ENCODE data around the gene EBP. TPM values are rescaled to one million over a fixed set of nuclear protein-coding genes. Genes with fewer than 3 reads are reported as not detected.

The EBP gene
- total RNA-seq, 1 donor from 2014 or later, result 40.2 TPM

DNA sequence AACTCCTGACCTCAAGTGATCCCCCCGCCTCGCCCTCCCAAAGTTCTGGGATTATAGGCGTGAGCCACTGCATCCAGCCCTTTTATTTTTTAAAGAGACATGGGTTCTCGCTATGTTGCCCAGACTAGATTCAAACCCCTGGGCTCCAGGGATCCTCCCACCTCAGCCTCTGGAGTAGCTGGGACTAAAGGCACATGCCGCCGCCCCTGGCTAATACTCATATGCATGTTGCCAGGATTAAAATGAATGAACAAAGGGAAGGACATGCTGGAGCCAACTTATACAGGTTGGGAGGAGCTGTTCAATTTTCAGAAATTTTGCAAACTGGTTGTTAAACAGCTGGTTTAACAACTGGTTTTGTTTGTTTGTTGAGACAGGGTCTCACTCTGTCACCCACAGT, 47.0 kb upstream of the EBP start:
- H3K4me3 ChIP-seq (ENCODE audit: low read depth, low read length), result no peak overlapping the region

DNA sequence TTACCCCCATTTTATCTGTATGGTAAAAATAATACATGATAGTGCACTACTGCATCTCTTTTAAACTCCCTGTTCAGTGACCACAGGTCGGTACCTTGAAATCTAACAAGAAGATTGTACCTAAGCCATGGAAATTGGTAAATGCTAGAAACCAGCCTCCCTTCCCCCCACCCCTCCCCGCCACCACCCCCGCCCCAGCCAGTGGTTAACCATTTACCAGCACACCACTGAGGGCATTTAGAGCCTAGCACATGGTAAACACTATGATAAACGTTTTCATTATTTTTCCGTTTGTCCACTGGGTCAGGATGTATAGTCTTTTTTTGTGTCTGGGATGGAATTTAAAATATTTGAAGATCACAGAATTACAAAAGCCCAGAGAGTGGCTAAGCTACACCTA, 46.3 kb upstream of the EBP start:
- TF ChIP-seq, protein P1, sequence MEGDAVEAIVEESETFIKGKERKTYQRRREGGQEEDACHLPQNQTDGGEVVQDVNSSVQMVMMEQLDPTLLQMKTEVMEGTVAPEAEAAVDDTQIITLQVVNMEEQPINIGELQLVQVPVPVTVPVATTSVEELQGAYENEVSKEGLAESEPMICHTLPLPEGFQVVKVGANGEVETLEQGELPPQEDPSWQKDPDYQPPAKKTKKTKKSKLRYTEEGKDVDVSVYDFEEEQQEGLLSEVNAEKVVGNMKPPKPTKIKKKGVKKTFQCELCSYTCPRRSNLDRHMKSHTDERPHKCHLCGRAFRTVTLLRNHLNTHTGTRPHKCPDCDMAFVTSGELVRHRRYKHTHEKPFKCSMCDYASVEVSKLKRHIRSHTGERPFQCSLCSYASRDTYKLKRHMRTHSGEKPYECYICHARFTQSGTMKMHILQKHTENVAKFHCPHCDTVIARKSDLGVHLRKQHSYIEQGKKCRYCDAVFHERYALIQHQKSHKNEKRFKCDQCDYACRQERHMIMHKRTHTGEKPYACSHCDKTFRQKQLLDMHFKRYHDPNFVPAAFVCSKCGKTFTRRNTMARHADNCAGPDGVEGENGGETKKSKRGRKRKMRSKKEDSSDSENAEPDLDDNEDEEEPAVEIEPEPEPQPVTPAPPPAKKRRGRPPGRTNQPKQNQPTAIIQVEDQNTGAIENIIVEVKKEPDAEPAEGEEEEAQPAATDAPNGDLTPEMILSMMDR (IDR thresholded peaks at IDR 0.05; ENCODE audit: insufficient read depth, low read length, poor library complexity, severe bottlenecking), result no peak
- Histone ChIP-seq H3K27me3 (ENCODE audit: control insufficient read depth, insufficient read depth, low read length) (no peaks in the 10 kb centered on the region), H3K36me3 (ENCODE audit: control insufficient read depth, insufficient read depth, low read length) (no peaks in the 10 kb centered on the region), H3K4me3 (ENCODE audit: low read depth, low read length) (peak overlapping the region; percentile 65)
- DNase-seq (ENCODE audit: low read depth), result no peak

More for the DNA sequence above, 47.0 kb upstream of the EBP start:
- Histone ChIP-seq H3K36me3 (ENCODE audit: control insufficient read depth, insufficient read depth, low read length) (no peaks in the 10 kb centered on the region), H3K27me3 (ENCODE audit: control insufficient read depth, insufficient read depth, low read length) (no peaks in the 10 kb centered on the region)
- TF ChIP-seq, protein P1 (IDR thresholded peaks at IDR 0.05; ENCODE audit: insufficient read depth, low read length, poor library complexity, severe bottlenecking), result no peak
- DNase-seq (ENCODE audit: low read depth), result no peak

DNA sequence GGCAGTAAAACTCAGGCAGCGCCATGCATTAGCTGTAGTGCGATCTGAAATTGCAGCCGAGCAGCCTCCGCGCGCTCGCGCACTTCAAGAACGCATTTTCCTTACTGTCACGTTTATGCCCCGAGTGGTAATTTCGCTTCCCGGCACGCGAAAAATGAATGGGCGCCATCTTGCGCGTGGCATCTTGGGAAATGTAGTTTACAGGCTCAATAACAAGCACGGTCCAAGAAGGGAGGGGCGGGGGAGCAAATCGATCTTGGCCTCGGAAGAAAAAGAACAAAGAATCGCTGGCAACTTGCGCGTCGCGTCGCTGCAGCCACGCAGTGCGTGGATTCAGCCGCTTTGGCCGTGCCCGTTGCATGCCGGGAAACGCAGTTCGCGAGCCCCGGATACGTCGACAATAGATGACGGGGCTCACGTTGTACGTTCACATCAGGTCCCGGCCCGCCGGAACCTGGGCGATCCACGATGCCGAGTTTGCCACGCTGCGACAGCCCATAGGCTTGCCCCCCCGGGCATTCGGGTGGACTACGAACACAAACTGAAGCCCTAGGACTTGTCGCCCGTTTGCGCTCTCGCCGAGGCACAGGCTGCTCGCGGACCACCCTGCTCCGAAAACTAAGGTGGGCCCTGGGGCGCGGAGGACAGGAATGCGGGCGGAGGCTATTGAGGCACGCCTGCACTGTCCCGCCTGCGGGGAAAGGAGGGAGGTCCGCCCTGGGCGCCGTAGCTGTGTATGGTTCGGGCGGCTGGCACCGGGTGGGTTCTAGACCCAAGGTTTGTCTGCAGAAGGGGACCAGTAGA, 45.6 kb upstream of the EBP start, which contains the start of gene FTSJ1:
FTSJ1 (plus strand) TSS at position 426 of the 804 bp plus-strand sequence. CDS start 1,849 bp downstream, outside the sequence.
- H3K27me3 ChIP-seq (ENCODE audit: control insufficient read depth, insufficient read depth, low read length), result no peaks in the 10 kb centered on the region
- no peaks in the 10 kb centered on the region for H3K36me3 ChIP-seq (ENCODE audit: control insufficient read depth, insufficient read depth, low read length)

DNA sequence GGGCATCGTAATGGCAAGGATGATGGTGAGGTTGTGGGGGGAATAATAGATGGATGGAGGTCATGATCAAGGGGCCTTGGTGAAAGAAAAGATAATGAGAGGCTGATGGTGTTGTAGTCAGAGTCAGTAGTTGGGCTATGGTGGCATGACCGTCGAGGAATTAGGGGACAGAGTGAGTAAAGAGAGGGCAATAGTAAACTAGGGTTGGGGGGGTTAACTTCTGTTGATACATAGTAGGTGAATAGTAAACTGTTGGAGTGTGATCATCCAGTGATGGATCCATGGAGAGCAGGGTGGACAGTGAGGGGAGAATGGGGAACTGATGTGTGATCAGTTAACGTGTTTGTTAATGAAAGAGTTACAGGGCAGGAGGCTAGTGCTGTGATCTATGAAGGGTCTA, 44.7 kb upstream of the EBP start:
- Histone ChIP-seq H3K36me3 (ENCODE audit: control insufficient read depth, insufficient read depth, low read length) (no peaks in the 10 kb centered on the region), H3K4me3 (ENCODE audit: low read depth, low read length) (peak overlapping the region; percentile 65), H3K27me3 (ENCODE audit: control insufficient read depth, insufficient read depth, low read length) (no peaks in the 10 kb centered on the region)
- no peak for DNase-seq (ENCODE audit: low read depth)
- TF ChIP-seq, protein P1 (IDR thresholded peaks at IDR 0.05; ENCODE audit: insufficient read depth, low read length, poor library complexity, severe bottlenecking), result no peak

More for the DNA sequence above, 45.6 kb upstream of the EBP start, which contains the start of gene FTSJ1:
- DNase-seq (ENCODE audit: low read depth), result peak; percentile 70
- peak within 1 kb of the TSS; percentile 65 for H3K4me3 ChIP-seq (ENCODE audit: low read depth, low read length)
- TF ChIP-seq, protein P1 (IDR thresholded peaks at IDR 0.05; ENCODE audit: insufficient read depth, low read length, poor library complexity, severe bottlenecking), result no peak

DNA sequence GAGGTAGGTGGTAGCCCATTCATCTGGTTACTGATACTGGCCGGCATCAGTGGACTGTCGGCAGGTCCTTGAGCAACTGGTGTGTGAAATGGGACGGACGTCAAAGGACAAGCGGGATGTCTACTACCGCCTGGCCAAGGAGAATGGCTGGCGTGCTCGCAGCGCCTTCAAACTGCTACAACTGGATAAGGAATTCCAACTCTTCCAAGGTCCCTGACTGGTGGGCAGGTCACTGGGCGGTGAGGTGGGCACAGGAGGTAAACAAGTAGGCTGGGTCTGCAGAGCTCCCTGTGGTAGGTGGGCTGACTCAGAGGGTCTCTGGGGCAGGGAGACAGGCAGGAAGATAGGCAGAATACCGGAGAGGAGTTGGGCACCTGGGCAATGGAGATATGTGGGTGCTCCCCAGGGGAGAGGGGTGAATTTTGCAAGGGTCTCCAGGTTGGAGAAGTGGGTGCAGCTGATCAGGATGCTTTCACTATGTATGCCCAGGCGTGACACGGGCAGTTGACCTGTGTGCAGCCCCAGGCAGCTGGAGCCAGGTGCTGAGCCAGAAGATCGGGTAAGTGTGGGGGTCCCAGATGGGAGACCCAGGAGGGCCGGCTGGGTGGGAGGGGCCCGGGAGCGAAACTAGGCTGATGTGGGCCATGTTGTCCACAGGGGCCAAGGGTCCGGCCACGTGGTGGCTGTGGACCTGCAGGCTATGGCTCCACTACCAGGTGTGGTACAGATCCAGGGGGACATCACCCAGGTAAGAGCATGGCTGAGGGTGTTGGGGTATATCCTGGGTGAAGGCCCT, 43.5 kb upstream of the EBP start:
- TF ChIP-seq, protein P1 (IDR thresholded peaks at IDR 0.05; ENCODE audit: insufficient read depth, low read length, poor library complexity, severe bottlenecking), result no peak
- H3K4me3 ChIP-seq (ENCODE audit: low read depth, low read length), result no peak overlapping the region
- H3K27me3 ChIP-seq (ENCODE audit: control insufficient read depth, insufficient read depth, low read length), result no peaks in the 10 kb centered on the region
- H3K36me3 ChIP-seq (ENCODE audit: control insufficient read depth, insufficient read depth, low read length), result no peaks in the 10 kb centered on the region
- DNase-seq (ENCODE audit: low read depth), result no peak
